ENCODE results near the gene ADCY3. TPM values are rescaled to one million over a fixed set of nuclear protein-coding genes. Genes with fewer than 3 reads are reported as not detected.

ADCY3 gene
- total and polyA plus RNA-seq, 8 donors, result 5.2 to 339 (median 24.2) TPM

DNA sequence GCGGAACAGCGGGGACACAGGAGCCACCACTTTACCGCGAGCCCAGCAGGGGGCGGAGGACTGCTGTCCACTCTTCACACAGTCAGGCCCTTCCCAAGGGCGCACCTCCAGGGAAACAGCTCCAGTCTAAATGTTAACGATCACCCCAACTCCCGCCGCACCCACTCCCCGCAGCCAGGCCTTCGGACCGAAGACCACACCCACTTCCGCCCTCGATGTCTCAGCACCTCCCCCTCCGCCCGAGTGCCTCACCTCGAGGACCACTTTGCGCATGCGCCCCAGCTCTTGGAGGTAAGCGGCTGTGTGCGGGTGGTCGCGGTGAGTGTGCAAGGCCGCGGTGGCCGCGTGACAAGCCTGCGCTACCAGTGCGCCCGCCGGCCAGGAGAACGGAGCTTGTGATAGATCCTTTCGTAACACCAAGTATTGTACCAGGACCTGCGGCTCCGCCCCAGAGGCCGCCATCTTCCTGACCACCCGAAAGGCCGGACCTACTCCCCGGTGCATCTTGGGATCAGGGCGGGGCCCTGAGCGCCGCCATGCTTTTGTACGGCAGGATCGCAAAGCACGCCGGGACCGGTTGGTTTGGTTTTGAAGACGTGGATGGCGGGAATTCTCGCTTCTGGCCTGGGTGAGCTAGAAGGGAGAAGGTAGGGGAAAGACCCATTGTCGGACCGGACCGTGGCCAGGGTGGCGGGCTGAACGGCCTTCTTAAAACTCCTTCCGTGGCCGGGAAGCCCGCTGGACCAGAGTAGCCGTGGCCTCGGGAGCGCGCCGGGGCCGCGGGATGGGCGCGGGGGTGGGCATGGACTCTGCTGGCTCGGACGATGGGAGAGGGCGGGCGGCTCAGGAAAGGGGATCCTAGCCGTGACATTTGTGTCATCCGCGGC, 126.9 kb downstream of the ADCY3 start, which contains the start of the genes CENPO and PTRHD1:
TSS of gene CENPO (plus strand) at position 552 of the 887 bp plus-strand sequence. CDS start 495 bp downstream, outside the sequence.
TSS of gene PTRHD1 (minus strand) at position 518 of the 887 bp plus-strand sequence. CDS start at position 504, 14 bp downstream.
- H3K36me3 ChIP-seq, result peaks cover 0 to 18% (median 12%) of the 10 kb centered on the region in 4 donors
- intact Hi-C loops (cut with DNase I; ENCODE audit: low total_unique reads), result no loop called here
- peaks cover 8 to 31% (median 18%) of the 10 kb centered on the region in 4 donors for H3K4me1 ChIP-seq
- peak; percentile 96 to 99 for DNase-seq
- no peaks in the 10 kb centered on the region for H3K9me3 ChIP-seq
- peak within 1 kb of the TSS; percentile 96 to 100 (median 98) for H3K27ac ChIP-seq
- H3K4me3 ChIP-seq, result peak within 1 kb of the TSS; percentile 74 to 99 (median 80)
- H3K27me3 ChIP-seq, result no peaks in the 10 kb centered on the region
- WGBS, 5 donors, result 0 to 1% (median 0%) methylated on average over 52 to 74 of the region's 74 CpGs
- no peak for TF ChIP-seq EP300 (IDR thresholded peaks at IDR 0.05)
- TF ChIP-seq POLR2AphosphoS5 (IDR thresholded peaks at IDR 0.05), result peak; percentile 53 to 83 (median 69)
- TF ChIP-seq, protein P1, sequence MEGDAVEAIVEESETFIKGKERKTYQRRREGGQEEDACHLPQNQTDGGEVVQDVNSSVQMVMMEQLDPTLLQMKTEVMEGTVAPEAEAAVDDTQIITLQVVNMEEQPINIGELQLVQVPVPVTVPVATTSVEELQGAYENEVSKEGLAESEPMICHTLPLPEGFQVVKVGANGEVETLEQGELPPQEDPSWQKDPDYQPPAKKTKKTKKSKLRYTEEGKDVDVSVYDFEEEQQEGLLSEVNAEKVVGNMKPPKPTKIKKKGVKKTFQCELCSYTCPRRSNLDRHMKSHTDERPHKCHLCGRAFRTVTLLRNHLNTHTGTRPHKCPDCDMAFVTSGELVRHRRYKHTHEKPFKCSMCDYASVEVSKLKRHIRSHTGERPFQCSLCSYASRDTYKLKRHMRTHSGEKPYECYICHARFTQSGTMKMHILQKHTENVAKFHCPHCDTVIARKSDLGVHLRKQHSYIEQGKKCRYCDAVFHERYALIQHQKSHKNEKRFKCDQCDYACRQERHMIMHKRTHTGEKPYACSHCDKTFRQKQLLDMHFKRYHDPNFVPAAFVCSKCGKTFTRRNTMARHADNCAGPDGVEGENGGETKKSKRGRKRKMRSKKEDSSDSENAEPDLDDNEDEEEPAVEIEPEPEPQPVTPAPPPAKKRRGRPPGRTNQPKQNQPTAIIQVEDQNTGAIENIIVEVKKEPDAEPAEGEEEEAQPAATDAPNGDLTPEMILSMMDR (IDR thresholded peaks at IDR 0.05), result peak in 5 of 7 experiments; percentile 47 to 77 (median 61)

DNA sequence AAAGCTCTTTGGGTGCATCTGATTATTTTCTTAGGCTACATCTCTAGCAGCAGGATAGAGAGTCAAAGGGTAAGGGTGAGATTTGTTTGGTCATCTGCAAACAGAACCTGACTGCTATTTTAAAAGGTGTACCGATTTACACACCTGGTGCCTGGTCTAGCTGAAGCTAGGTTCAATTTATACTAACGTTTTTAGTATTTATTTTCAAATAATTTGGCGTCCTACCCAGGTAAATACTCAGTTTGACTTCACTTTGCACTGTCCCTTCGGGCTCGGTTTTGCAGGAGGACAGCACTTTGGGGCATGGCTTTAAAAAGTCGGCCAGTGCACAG, 127.5 kb downstream of the ADCY3 start:
- no peaks in the 10 kb centered on the region for H3K27me3 ChIP-seq
- intact Hi-C loops (cut with DNase I; ENCODE audit: low total_unique reads), result no loop called here
- peaks cover 0 to 18% (median 12%) of the 10 kb centered on the region in 4 donors for H3K36me3 ChIP-seq
- no peaks in the 10 kb centered on the region for H3K9me3 ChIP-seq
- no peak for DNase-seq
- H3K4me1 ChIP-seq, result peaks cover 8 to 31% (median 18%) of the 10 kb centered on the region in 4 donors
- TF ChIP-seq, protein P1 (IDR thresholded peaks at IDR 0.05), result no peak
- no peak for TF ChIP-seq EP300 (IDR thresholded peaks at IDR 0.05)
- no peak for TF ChIP-seq POLR2AphosphoS5 (IDR thresholded peaks at IDR 0.05)
- TF ChIP-seq POLR2A (IDR thresholded peaks at IDR 0.05), result no peak
- H3K27ac ChIP-seq, result peak overlapping the region; percentile 96 to 100 (median 98)
- WGBS, 5 donors, result 0 to 2% (median 1%) methylated on average over 6 of the region's 6 CpGs
- peak overlapping the region; percentile 74 to 99 (median 80) for H3K4me3 ChIP-seq

DNA sequence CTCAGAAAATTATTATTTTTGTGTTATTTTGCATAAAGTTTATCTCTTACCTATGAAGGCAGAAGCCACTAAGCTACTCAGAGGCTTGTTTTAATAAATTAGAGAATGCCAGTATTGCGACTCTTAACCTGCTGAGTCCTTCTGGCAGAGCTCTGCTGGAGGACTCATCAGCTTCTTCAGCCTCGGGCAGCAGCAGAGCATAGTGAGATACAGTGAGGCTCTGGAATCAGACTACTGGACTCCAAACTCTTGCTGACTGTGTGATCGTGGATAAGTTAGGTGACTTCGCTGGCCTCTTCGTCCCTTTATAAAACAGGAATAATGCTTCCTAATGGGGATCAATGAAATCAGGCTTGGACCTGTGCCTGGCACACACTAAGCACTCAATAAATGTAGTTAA, 128.6 kb downstream of the ADCY3 start:
- Histone ChIP-seq H3K27ac (no peak overlapping the region), H3K36me3 (peaks cover 0 to 18% (median 12%) of the 10 kb centered on the region in 4 donors), H3K4me1 (peaks cover 8 to 31% (median 18%) of the 10 kb centered on the region in 4 donors), H3K4me3 (no peak overlapping the region), H3K27me3 (no peaks in the 10 kb centered on the region), H3K9me3 (no peaks in the 10 kb centered on the region)
- DNase-seq, result no peak
- 90 to 96% (median 95%) methylated on average over 5 of the region's 5 CpGs for WGBS, 5 donors
- TF ChIP-seq, protein P1 (IDR thresholded peaks at IDR 0.05), result no peak
- TF ChIP-seq POLR2A (IDR thresholded peaks at IDR 0.05) (no peak), EP300 (IDR thresholded peaks at IDR 0.05) (no peak), POLR2AphosphoS5 (IDR thresholded peaks at IDR 0.05) (no peak)
- intact Hi-C loops (cut with DNase I; ENCODE audit: low total_unique reads), result no loop called here

DNA sequence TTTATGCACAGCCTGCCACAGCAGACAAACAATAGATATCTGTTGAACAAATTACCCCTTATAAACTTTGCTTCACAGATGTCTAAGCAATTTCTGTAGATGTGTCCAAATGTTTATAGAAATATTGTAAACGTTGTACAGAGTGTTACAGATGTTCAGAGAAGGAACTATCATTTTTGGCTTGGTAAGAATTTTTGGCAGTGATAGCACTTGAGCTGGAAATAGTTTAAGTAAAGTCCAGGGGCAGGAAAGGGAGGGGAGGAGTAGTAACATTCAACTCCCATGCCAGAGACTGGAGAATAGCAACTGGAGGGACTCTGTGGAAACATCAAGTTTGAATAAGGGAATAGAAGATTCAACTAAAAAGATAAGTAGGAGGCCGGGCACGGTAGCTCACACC, 131.2 kb downstream of the ADCY3 start:
- H3K27me3 ChIP-seq, result no peaks in the 10 kb centered on the region
- H3K36me3 ChIP-seq, result peaks cover 0 to 18% (median 12%) of the 10 kb centered on the region in 4 donors
- TF ChIP-seq, protein P1 (IDR thresholded peaks at IDR 0.05), result no peak
- H3K4me1 ChIP-seq, result peaks cover 4 to 18% (median 14%) of the 10 kb centered on the region in 4 donors
- H3K9me3 ChIP-seq, result no peaks in the 10 kb centered on the region
- intact Hi-C loops (cut with DNase I; ENCODE audit: low total_unique reads), result no loop called here
- peak in 1 of 2 donors; percentile 20 for DNase-seq
- WGBS, 5 donors, result 56 to 85% (median 78%) methylated on average over 3 of the region's 3 CpGs
- H3K27ac ChIP-seq, result no peak overlapping the region
- H3K4me3 ChIP-seq, result no peak overlapping the region
